GM23338 (cell line): ENCODE results near the gene GNB5. TPM values are rescaled to one million over a fixed set of nuclear protein-coding genes. Genes with fewer than 3 reads are reported as not detected.
A peak's percentile ranks its signal among the peaks of the same experiment; 100 is the strongest.

Experiments used
- ATAC-seq: fragments of 200-7000 bp; cut with Tn5 transposase; 3 replicates; pipeline ENCODE4 v1.9.1; 2020
- DNase-seq: peaks from one replicate; pipeline ENCODE4 v3.0.0-alpha.2; 2015; ENCODE audit warnings: low spot score
- H2AFZ ChIP-seq: fragments of 200-600 bp; sonication (generic); 2 replicates; pipeline ENCODE4 v1.8.0; 2016; ENCODE audit warnings: antibody characterized with exemption, mild to moderate bottlenecking, moderate library complexity
- H3F3A ChIP-seq: fragments of 200-600 bp; sonication (generic); replicated peaks from 2 replicates; pipeline ENCODE4 v1.8.0; 2017; ENCODE audit warnings: antibody characterized with exemption, mixed run types, low read depth
- H3K27ac ChIP-seq: fragments of 200-600 bp; sonication (generic); 2 replicates; pipeline ENCODE4 v1.6.1; 2016; ENCODE audit warnings: low read depth
- H3K27me3 ChIP-seq: fragments of 200-600 bp; sonication (generic); 2 replicates; pipeline ENCODE4 v1.8.0; 2016; ENCODE audit warnings: mild to moderate bottlenecking, mixed run types, moderate library complexity; ENCODE audit not compliant: insufficient read depth
- H3K36me3 ChIP-seq: fragments of 200-600 bp; sonication (generic); 2 replicates; pipeline ENCODE4 v1.8.0; 2016; ENCODE audit warnings: mild to moderate bottlenecking; ENCODE audit not compliant: insufficient read depth
- H3K4me1 ChIP-seq: fragments of 200-600 bp; sonication (generic); 2 replicates; pipeline ENCODE4 v1.8.0; 2016; ENCODE audit warnings: mild to moderate bottlenecking, moderate library complexity; ENCODE audit not compliant: insufficient read depth
- H3K4me2 ChIP-seq: fragments of 200-600 bp; sonication (generic); 2 replicates; pipeline ENCODE4 v1.7.1; 2017; ENCODE audit warnings: mixed run types
- H3K4me3 ChIP-seq: fragments of 200-600 bp; sonication (generic); 2 replicates; pipeline ENCODE4 v1.6.1; 2016; ENCODE audit warnings: mixed run types
- H3K79me2 ChIP-seq: fragments of 200-600 bp; sonication (generic); replicated peaks from 2 replicates; pipeline ENCODE4 v1.8.0; 2017; ENCODE audit warnings: mild to moderate bottlenecking; ENCODE audit not compliant: insufficient read depth
- H3K9me2 ChIP-seq: fragments of 200-600 bp; sonication (generic); 2 replicates; pipeline ENCODE4 v1.8.0; 2017; ENCODE audit not compliant: insufficient read depth
- H4K20me1 ChIP-seq: fragments of 200-600 bp; sonication (generic); replicated peaks from 2 replicates; pipeline ENCODE4 v1.8.0; 2017; ENCODE audit warnings: mild to moderate bottlenecking; ENCODE audit not compliant: insufficient read depth
- H3K27ac Mint-ChIP-seq: 2 replicates; pipeline ENCODE4 v1.8.0; 2020; ENCODE audit warnings: inconsistent platforms, mild to moderate bottlenecking, moderate library complexity, mixed read lengths
- H3K27me3 Mint-ChIP-seq: 3 replicates; pipeline ENCODE4 v1.8.0; 2022; ENCODE audit warnings: low read depth, mild to moderate bottlenecking, moderate library complexity, mixed read lengths, inconsistent platforms; ENCODE audit not compliant: insufficient read depth, poor library complexity
- H3K36me3 Mint-ChIP-seq: 3 replicates; pipeline ENCODE4 v1.8.0; 2021; ENCODE audit warnings: low read depth, mild to moderate bottlenecking, inconsistent platforms, moderate library complexity, mixed read lengths
- H3K4me1 Mint-ChIP-seq: 3 replicates; pipeline ENCODE4 v1.8.0; 2020; ENCODE audit warnings: mild to moderate bottlenecking, inconsistent platforms, mixed read lengths
- H3K4me3 Mint-ChIP-seq: 3 replicates; pipeline ENCODE4 v1.8.0; 2021; ENCODE audit warnings: moderate library complexity, mild to moderate bottlenecking, inconsistent platforms, mixed read lengths
- H3K9me3 Mint-ChIP-seq: 3 replicates; pipeline ENCODE4 v1.8.0; 2020; ENCODE audit warnings: moderate library complexity, mild to moderate bottlenecking, inconsistent platforms, mixed read lengths
- CREB1 ChIP-seq: fragments of 250-450 bp; sonication (Bioruptor Pico); IDR thresholded peaks from 2 replicates; pipeline ENCODE4 v1.5.0; 2020; ENCODE audit warnings: low read depth, mild to moderate bottlenecking, moderate library complexity
- CTCF ChIP-seq, 2 experiments: fragments of 200-600 bp in 1 of 2; sonication (generic) in 1 of 2; conservative IDR thresholded peaks; 2 replicates each; pipeline versions ENCODE4 v1.5.1 to v1.6.1; 2016 to 2017; ENCODE audit warnings: antibody characterized with exemption in 2 of 2, low read depth in 2 of 2, mild to moderate bottlenecking in 2 of 2, moderate library complexity in 1 of 2
- ETS1 ChIP-seq: IDR thresholded peaks from 2 replicates; pipeline ENCODE4 v1.6.1; 2016; ENCODE audit warnings: antibody characterized with exemption
- EZH2 ChIP-seq: fragments of 200-600 bp; sonication (generic); IDR thresholded peaks from one replicate; pipeline ENCODE4 v1.8.0; 2017; ENCODE audit warnings: antibody characterized with exemption, mild to moderate bottlenecking, low read depth; ENCODE audit not compliant: unreplicated experiment
- EZH2phosphoT487 ChIP-seq: fragments of 200-600 bp; sonication (generic); IDR thresholded peaks from one replicate; pipeline ENCODE4 v1.8.1; 2018; ENCODE audit warnings: antibody characterized with exemption; ENCODE audit not compliant: unreplicated experiment
- JUNB ChIP-seq: IDR thresholded peaks from one replicate; pipeline ENCODE4 v1.6.1; 2016; ENCODE audit warnings: antibody characterized with exemption; ENCODE audit not compliant: unreplicated experiment
- NANOG ChIP-seq: IDR thresholded peaks from 2 replicates; pipeline ENCODE4 v1.6.1; 2016; ENCODE audit warnings: antibody characterized with exemption, borderline replicate concordance
- POLR2AphosphoS5 ChIP-seq: IDR thresholded peaks from 2 replicates; pipeline ENCODE4 v1.6.1; 2016; ENCODE audit warnings: antibody characterized with exemption, low read depth
- REST ChIP-seq: IDR thresholded peaks from one replicate; pipeline ENCODE4 v1.6.1; 2018; ENCODE audit warnings: antibody characterized with exemption; ENCODE audit not compliant: unreplicated experiment
- STAT1 ChIP-seq: IDR thresholded peaks from one replicate; pipeline ENCODE4 v1.6.1; 2016; ENCODE audit warnings: antibody characterized with exemption; ENCODE audit not compliant: unreplicated experiment
- ZNF114 ChIP-seq: fragments of 250-450 bp; sonication (Bioruptor Pico); IDR thresholded peaks from 2 replicates; pipeline ENCODE4 v1.5.0; 2020; ENCODE audit warnings: mild to moderate bottlenecking, moderate library complexity
- ZNF331 ChIP-seq: fragments of 250-450 bp; sonication (Bioruptor Pico); IDR thresholded peaks from 2 replicates; pipeline ENCODE4 v1.5.0; 2020; ENCODE audit warnings: low read depth, mild to moderate bottlenecking, moderate library complexity
- ZNF462 ChIP-seq: fragments of 250-450 bp; sonication (Bioruptor Pico); IDR thresholded peaks from 2 replicates; pipeline ENCODE4 v1.5.0; 2020; ENCODE audit warnings: mild to moderate bottlenecking, moderate library complexity
- polyA plus RNA-seq: library from polyadenylated mRNA; unstranded; fragments of >200 nt; fragmentation: Nextera tagmentation; extraction: Ambion mirVana; gene quantifications from 2 replicates; pipeline ENCODE4 v1.2.1, GENCODE V29; 2016
- total RNA-seq: library from RNA; depleted of rRNA; stranded (reverse); fragments of >200 nt; shearing (Covaris generic); gene quantifications from 2 replicates; pipeline ENCODE4 v1.2.3, GENCODE V29; 2014

The GNB5 gene
- total and polyA plus RNA-seq, 2 experiments from 2014 or later = 23.0 to 40.8 TPM

- H3K9me3 Mint-ChIP-seq = 0 out of 3 replicates have a peak, but pooled peaks cover 5% of the 10 kb centered on the region
- peaks cover 15% of the 10 kb centered on the region; the same call in 1 of the 2 replicates for H3K4me1 ChIP-seq
- TF ChIP-seq JUNB (no peak), ZNF114 (no peak), CTCF (conservative IDR thresholded peaks at IDR 0.05; ENCODE audit: low read depth in 2 of 2) (no peak; a peak in 1 of 4 replicates), ZNF331 (no peak), NANOG (no peak), ETS1 (no peak), EZH2 (no peak), CREB1 (no peak), EZH2phosphoT487 (no peak), STAT1 (no peak), REST (no peak), ZNF462 (CRISPR knock-in tag) (no peak), POLR2AphosphoS5 (no peak)
- H3K4me2 ChIP-seq = peak overlapping the region; percentile 83
- peaks cover 17% of the 10 kb centered on the region for H3K4me1 Mint-ChIP-seq
- H3K27ac ChIP-seq = no peak overlapping the region
- no peak overlapping the region for H3K27ac Mint-ChIP-seq
- H3K36me3 ChIP-seq = no peaks in the 10 kb centered on the region
- H3K36me3 Mint-ChIP-seq = no peaks in the 10 kb centered on the region
- H2AFZ ChIP-seq = peak overlapping the region; percentile 92
- H3K27me3 ChIP-seq = peaks cover 42% of the 10 kb centered on the region
- H3K4me3 Mint-ChIP-seq = peak overlapping the region; percentile 16; the same call in 1 of the 3 replicates
- H3F3A ChIP-seq = no peaks in the 10 kb centered on the region
- no peaks in the 10 kb centered on the region for H3K79me2 ChIP-seq
- peak overlapping the region; percentile 60 for H3K4me3 ChIP-seq
- DNase-seq (no peak), ATAC-seq (peak; percentile 48)
- H3K27me3 Mint-ChIP-seq = peaks cover 35% of the 10 kb centered on the region
- H4K20me1 ChIP-seq = no peaks in the 10 kb centered on the region
- peaks cover 3% of the 10 kb centered on the region; the same call in 1 of the 2 replicates for H3K9me2 ChIP-seq
Observed at GRCh38 chr15:52111517-52112202, 79.5 kb downstream of the GNB5 start.
